SK-N-MC (cell line): ENCODE measurements around the gene R3HDM2.
A peak's percentile ranks its signal among the peaks of the same experiment; 100 is the strongest.
"Not testable (repeated sequence)": the region's sequence is repeated elsewhere in the genome, so short reads cannot be mapped to it uniquely, and the experiment has no call there.

ENCODE experiments used
- DNase-seq: peaks from one replicate; pipeline ENCODE4 v3.0.0-alpha.2; 2011; ENCODE audit warnings: low read depth, low spot score
- H3K27ac ChIP-seq: fragments of 200-600 bp; sonication (generic); 2 replicates; pipeline ENCODE4 v1.5.1; 2016; ENCODE audit warnings: mixed run types
- H3K36me3 ChIP-seq: fragments of 200-600 bp; sonication (generic); 2 replicates; pipeline ENCODE4 v1.6.1; 2017; ENCODE audit warnings: antibody characterized with exemption, low read length, mixed read lengths; ENCODE audit not compliant: insufficient read depth
- H3K4me3 ChIP-seq: fragments of 200-600 bp; sonication (generic); 2 replicates; pipeline ENCODE4 v1.5.1; 2016
- H3K9ac ChIP-seq: fragments of 200-600 bp; sonication (generic); 2 replicates; pipeline ENCODE4 v1.8.0; 2017; ENCODE audit warnings: mixed run types, mixed read lengths; ENCODE audit not compliant: insufficient read length
- H3K9me3 ChIP-seq: fragments of 200-600 bp; sonication (generic); 2 replicates; pipeline ENCODE4 v1.6.1; 2017; ENCODE audit warnings: low read depth, mild to moderate bottlenecking, antibody characterized with exemption, low read length, moderate library complexity, mixed read lengths
- EZH2 ChIP-seq: fragments of 200-600 bp; sonication (generic); IDR thresholded peaks from one replicate; pipeline ENCODE4 v1.6.1; 2017; ENCODE audit warnings: antibody characterized with exemption
- FOXP2 ChIP-seq: optimal IDR thresholded peaks from 2 replicates; pipeline ENCODE3; 2011; ENCODE audit warnings: mild to moderate bottlenecking, moderate library complexity; ENCODE audit not compliant: insufficient read depth; ENCODE audit errors: extremely low read length, control extremely low read depth
- POLR2AphosphoS5 ChIP-seq: IDR thresholded peaks from 2 replicates; pipeline ENCODE4 v1.6.1; 2012; ENCODE audit warnings: mild to moderate bottlenecking, low read depth, low read length, borderline replicate concordance

R3HDM2 gene

DNA sequence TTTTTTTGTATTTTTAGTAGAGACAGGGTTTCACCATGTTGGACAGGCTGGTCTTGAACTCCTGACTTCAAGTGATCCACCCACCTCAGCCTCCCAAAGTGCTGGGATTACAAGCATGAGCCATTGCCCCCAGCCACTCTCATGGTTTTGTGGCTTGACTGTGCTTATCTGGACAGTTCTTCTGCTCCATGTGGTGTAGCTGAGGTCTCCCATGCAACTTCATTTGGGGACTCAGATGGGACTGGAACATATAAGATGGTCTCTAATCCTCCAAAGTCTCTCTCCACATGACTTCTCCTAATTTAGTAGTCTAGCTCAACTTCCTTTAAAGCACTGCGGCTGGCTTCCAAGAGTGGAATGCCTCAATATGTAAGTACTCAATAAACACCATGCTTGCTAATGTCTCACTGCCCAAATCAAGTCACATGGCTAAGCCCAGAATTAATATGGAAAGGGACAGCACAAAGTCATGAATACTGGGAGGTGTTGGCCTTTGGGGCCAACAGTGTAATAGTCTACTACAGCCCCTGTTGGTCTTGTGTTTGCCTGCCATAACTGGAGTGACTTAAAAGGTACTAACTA is 11.1 kb upstream of the R3HDM2 start:
- no peak overlapping the region for H3K4me3 ChIP-seq
- no peak overlapping the region for H3K9ac ChIP-seq
- no peak for TF ChIP-seq FOXP2
- TF ChIP-seq POLR2AphosphoS5, result no peak
- no peak for TF ChIP-seq EZH2
- no peaks in the 10 kb centered on the region for H3K9me3 ChIP-seq
- no peak for DNase-seq
- no peaks in the 10 kb centered on the region for H3K36me3 ChIP-seq
- H3K27ac ChIP-seq, result no peak overlapping the region

DNA sequence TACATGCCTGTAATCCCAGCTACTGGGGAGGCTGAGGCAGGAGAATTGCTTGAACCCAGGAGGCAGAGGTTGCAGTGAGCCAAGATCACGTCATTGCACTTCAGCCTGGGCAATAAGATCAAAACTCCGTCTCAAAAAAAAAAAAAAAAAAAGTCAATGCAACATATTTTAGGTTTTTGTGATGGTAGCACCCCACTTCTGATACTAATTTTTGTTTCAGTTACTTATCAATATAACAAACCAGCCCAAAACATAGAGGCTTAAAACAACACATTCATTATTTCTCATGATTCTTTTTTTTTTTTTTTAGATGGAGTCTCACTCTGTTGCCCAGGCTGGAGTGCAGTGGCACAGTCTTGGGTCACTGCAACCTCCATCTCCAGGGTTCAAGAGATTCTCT is 10.6 kb upstream of the R3HDM2 start:
- not testable (repeated sequence) for H3K9me3 ChIP-seq, H3K9ac ChIP-seq, H3K4me3 ChIP-seq, DNase-seq, H3K36me3 ChIP-seq, H3K27ac ChIP-seq

DNA sequence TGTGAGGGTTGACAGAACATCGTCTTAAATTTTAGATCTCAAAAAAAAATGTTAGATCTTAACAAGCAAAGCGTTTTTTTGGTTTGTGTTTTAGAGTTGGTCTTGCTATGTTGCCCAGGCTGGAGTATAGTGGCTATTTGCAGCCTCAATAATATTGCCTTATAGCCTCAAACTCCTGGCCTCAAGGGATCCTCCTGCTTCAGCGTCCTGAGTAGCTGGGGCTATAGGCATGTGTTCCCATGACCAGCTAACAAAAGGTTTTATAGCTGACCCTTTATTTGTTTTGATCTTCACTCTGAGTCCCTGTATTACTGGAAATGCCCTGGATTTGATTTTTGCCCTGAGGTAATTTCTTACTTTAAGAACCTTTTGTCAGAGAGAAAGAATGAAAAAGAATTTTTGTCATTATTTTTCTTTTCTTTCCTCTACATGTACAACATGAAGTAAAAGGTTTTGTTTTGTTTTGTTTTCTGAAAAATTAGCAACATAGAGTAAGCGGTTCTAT is 9.0 kb upstream of the R3HDM2 start:
- Histone ChIP-seq H3K4me3 (no peak overlapping the region), H3K27ac (no peak overlapping the region), H3K36me3 (no peaks in the 10 kb centered on the region), H3K9me3 (no peaks in the 10 kb centered on the region), H3K9ac (no peak overlapping the region)
- no peak for DNase-seq
- TF ChIP-seq FOXP2 (no peak), POLR2AphosphoS5 (no peak), EZH2 (no peak)

DNA sequence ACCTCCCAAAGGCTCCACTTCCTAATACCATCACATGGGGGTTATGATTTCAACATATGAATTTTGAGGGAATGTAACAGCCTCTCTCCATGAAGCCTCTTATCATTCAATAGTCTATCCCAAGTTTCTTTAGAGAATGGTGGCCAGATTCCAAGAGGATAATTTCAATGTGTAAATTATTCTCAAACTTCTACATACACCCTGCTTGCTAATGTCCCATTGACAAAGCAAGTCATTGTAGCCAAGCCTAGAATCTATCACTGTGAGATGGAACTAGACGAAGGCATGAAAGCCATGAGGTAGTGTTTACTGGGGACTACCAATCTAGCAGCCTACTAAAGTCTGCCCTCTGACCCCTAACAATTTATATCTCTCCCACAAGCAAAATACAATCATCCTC is 7.6 kb upstream of the R3HDM2 start:
- no peaks in the 10 kb centered on the region for H3K36me3 ChIP-seq
- H3K27ac ChIP-seq, result no peak overlapping the region
- H3K4me3 ChIP-seq, result no peak overlapping the region
- no peaks in the 10 kb centered on the region for H3K9me3 ChIP-seq
- no peak for TF ChIP-seq POLR2AphosphoS5
- no peak for TF ChIP-seq FOXP2
- no peak for TF ChIP-seq EZH2
- no peak overlapping the region for H3K9ac ChIP-seq
- no peak for DNase-seq

DNA sequence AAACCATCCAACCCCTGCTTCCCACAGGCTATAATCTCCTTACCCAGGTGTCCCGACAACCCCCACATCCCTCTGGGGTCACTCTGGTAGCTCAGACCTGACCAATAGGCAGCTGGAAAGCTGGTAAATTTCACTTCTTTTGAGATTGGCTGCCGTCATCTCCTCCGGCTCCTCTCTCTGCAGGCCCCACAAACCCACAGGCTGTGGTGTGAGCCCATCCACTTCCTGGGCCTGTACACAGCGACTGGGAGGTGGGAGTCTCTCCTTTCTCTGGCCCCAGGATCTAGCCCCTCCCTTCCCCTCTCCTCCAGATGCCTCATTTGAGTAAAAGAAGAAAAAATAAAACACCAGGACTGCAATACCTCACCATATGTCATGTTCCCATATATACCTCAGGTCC is 4.5 kb upstream of the R3HDM2 start:
- H3K9me3 ChIP-seq, result no peaks in the 10 kb centered on the region
- H3K9ac ChIP-seq, result no peak overlapping the region
- no peak overlapping the region for H3K4me3 ChIP-seq
- no peak overlapping the region for H3K27ac ChIP-seq
- H3K36me3 ChIP-seq, result no peaks in the 10 kb centered on the region
- TF ChIP-seq FOXP2 (no peak), EZH2 (no peak), POLR2AphosphoS5 (no peak)
- no peak for DNase-seq

DNA sequence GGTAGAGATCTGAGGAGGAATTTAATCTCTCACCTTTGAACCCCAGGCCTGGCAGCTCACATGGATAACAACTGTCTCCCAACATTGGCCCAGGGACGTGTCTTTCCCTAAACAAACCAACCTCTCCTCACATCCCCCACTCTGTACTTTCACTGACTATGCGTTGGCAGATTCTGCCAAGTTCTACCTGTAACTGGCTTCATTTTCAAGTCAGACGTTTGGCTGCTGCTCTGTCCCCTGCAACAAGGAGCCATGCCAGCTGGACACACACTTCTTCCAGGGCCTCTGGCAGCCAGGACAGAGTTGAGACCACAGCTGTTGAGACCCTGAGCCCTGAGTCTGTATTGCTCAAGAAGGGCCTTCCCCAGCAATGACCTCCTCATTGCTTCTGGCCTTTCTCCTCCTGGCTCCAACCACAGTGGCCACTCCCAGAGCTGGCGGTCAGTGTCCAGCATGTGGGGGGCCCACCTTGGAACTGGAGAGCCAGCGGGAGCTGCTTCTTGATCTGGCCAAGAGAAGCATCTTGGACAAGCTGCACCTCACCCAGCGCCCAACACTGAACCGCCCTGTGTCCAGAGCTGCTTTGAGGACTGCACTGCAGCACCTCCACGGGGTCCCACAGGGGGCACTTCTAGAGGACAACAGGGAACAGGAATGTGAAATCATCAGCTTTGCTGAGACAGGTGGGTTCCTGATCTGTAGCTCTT is 3.8 kb upstream of the R3HDM2 start, which contains the start of gene INHBC:
TSS of gene INHBC (plus strand) at position 268 of the 707 bp plus-strand sequence. CDS start at position 371, 103 bp downstream.
- TF ChIP-seq POLR2AphosphoS5 (no peak), EZH2 (no peak), FOXP2 (no peak)
- Histone ChIP-seq H3K36me3 (no peaks in the 10 kb centered on the region), H3K9me3 (no peaks in the 10 kb centered on the region), H3K27ac (no peak within 1 kb of the TSS), H3K9ac (no peak within 1 kb of the TSS), H3K4me3 (no peak within 1 kb of the TSS)
- DNase-seq, result no peak

DNA sequence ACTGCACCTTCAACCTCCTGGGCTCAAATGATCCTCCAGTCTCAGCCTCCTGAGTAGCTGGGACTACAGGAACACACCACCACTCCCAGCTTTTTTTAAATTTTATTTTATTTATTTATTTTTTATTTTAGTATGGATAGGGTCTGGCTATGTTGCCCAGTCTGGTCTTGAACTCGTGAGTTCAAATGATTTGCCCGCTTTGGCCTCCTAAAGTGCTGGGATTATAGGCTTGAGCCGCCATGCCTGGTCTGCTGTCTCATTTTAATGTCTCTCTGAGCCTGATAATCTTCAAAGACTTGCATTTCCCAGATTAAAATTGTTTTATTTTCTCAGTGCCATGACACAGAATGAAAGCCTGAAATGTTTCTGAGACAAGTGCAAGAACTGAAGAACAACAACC is 2.5 kb upstream of the R3HDM2 start:
- no peaks in the 10 kb centered on the region for H3K36me3 ChIP-seq
- H3K9me3 ChIP-seq, result no peaks in the 10 kb centered on the region
- DNase-seq, result no peak
- no peak overlapping the region for H3K27ac ChIP-seq
- TF ChIP-seq POLR2AphosphoS5, result no peak
- no peak for TF ChIP-seq EZH2
- no peak for TF ChIP-seq FOXP2
- no peak overlapping the region for H3K4me3 ChIP-seq
- no peak overlapping the region for H3K9ac ChIP-seq

DNA sequence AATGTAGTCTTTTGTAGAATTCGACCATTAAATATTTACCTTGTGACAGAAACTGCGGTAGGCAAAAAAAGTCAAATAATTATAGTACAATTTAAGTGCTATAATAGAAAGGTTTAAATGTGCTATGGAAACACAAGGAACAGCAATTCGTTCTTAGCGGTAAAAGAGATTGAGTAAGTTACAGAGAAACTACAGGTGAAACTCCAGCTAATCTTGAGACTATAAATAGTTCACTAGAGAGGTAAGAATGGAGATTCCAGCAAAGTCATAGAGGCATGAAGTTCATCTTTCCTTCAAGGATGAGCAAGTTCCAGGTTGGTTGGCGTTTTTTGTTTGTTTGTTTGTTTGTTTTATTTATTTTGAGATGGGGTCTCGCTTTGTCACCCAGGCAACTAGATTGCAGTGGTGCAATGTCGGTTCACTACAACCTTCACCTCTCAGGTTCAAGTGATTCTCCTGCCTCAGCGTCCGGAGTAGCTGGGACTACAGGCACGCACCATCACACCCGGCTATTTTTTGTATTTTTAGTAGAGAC is 878 bp upstream of the R3HDM2 start:
- H3K4me3 ChIP-seq, result peak overlapping the region; percentile 98
- no peaks in the 10 kb centered on the region for H3K9me3 ChIP-seq
- no peak for DNase-seq
- TF ChIP-seq FOXP2 (no peak), POLR2AphosphoS5 (no peak), EZH2 (no peak)
- no peaks in the 10 kb centered on the region for H3K36me3 ChIP-seq
- H3K27ac ChIP-seq, result peak overlapping the region; percentile 82
- H3K9ac ChIP-seq, result peak overlapping the region; percentile 82
